GM19099 (cell line): Measurements from ENCODE around the gene CLEC16A.

Source experiments
- POLR2A ChIP-seq: IDR thresholded peaks from 3 replicates; pipeline ENCODE4 v1.6.1; 2011; ENCODE audit warnings: low read depth; ENCODE audit not compliant: insufficient read length; ENCODE audit errors: extremely low read depth

The CLEC16A gene

DNA sequence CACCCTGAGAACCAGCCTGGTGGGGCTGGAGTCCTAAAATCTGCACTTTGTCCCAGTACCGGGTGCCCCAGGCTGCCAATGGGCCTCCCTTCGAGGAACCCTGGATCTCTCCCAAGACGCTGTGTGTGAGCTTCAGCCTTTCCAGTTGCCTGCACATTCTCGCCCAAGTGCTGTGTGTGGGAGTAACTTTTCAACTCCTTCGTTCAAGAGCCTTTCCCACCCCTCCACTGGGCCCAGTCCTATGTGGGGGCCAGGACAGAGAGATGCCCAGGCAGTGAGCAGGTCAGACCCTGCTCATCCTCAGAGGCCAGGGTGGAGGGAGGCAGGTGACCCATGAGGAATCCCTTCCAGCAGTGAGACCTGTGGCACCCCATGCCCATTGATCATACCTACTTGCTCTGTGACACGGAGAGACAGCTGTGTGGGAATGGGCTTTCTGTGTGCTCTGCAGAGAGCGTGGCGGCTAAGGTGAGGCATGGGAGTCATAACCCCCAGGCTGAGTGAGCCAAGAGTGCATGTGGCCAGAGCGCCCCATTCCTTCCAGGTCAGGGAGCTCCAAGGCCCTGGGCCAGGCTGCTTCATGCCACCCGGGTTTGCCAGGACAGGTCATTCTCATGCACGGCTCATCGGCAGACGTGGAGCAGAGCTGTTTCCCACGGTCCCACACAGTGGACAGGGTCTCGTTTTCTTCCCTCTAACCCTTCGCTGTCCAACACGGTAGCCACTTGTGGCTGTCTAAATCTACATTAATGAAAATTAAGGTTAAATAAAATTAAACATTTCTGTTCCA lies 154.4 kb downstream of the CLEC16A start:
- no peak for TF ChIP-seq POLR2A

DNA sequence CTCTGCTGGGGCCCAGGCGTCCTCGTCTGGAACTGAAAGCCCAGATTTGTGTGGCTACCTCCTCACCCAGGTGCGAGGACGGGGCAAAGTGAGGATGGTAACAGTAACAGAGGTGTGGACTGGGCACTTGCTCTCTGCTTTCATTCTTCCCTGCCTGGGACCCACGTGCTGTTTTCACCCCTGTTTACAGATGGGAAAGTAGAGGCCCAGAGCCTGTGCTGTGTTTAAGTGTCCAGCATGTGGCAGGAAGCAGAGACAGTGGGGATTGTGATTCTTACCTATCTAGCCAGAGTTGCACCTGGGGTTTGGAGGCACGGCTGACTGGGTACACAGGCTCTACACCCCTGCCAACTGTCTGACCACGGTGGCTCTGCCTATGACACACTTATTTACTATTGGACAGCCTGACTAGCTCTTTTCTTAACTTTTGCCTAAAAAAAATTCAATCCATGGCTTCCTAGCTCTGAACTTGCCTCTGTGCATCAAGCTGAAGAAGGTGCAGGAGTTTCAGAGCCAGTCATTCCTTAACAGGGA lies 155.4 kb downstream of the CLEC16A start:
- no peak for TF ChIP-seq POLR2A

DNA sequence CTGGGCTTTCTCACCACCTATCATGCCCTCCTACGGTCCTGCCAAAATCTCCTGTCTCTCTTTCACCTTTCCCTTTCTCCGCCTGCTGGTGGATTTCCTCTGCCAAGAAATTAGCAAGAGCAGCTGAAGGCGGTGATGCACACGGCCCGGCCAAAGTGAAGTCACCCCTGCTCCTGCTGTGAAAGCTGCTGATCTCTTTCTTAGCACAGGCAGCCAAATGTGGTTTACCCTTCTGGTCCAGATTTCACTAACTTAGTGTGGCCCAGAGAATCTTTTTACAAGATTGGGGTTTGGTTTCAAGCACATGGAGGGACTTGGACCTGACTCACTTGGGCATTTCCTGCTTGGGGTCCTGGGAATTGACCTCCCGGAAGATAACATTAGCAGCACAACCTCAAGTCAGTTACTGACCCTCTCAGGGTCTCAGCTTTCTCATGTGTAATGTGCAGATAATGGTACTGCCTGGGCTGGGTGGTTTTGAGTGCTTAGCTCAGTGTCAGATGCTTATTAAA lies 155.9 kb downstream of the CLEC16A start:
- TF ChIP-seq POLR2A = no peak

DNA sequence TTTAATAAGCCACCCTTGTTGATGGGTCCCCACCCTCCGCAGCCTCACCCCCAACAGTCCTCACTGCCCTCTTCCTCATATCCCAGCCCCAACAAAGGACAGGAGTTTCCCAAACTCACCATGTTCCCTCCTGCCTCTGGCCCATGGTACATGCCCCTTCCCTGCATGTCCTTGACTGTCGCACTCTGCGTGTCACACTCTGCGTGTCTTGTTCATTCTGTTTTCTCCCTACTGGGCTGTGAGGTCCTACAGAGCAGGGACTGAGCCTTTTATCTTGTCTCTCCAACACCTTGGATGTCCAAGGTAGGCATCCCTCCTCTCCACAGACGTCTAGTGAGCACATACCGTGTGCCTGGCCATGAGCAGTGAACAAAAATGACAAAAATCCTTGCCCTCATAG lies 156.9 kb downstream of the CLEC16A start:
- no peak for TF ChIP-seq POLR2A

DNA sequence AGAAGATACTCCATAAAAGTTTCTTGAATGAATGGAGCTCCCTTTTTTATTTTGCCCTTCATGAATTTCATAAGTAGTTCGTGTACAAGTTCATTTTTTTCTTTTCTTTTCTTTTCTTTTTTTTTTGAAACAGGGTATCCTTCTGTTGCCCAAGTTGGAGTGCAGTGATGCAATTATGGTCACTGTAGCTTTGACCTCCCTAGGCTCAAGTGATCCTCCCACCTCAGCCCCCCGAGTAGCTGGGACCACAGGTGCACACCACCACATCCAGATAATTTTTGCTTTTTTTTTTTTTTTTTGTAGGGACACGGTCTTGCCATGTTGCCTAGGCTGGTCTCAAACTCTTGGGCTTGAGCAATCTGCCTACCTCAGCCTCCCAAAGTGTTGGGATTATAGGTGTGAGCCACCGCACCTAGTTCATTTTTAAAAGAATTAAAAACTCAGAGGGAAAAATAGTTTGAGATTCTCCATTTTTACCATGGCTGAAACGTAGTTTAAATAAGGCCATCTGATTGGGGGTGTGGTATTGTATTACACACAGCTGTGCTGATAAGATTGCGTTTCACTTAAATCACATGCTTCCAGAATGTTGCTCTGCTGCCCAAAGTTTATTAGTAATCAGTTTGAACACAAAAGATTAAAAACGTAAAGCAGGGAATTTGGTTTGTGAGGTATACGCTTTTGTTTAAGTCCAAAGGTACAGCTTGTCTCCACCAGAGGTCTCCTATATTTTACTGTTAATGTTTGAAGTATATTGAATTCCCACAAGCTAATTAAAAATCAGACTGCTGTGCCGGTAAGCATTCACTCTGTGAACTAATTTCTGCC lies 157.5 kb downstream of the CLEC16A start:
- TF ChIP-seq POLR2A = no peak

DNA sequence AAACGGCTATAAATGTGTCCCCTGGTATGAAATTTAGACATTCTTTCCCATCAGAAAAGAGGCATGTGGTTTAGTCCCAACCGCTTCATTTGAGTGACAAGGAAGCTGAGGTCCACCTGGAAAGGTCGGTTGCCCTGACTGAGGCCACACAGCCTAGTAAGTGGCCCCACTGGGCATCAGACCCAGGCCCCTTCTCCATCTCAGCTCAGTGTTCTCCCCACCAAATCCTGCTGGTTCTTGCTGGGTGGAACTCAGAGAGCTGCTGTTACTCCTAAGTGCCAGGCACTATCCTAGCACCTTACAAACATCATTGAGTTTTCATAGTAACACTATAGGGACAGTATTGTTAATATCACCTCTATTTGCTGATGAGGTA lies 158.1 kb downstream of the CLEC16A start:
- no peak for TF ChIP-seq POLR2A

DNA sequence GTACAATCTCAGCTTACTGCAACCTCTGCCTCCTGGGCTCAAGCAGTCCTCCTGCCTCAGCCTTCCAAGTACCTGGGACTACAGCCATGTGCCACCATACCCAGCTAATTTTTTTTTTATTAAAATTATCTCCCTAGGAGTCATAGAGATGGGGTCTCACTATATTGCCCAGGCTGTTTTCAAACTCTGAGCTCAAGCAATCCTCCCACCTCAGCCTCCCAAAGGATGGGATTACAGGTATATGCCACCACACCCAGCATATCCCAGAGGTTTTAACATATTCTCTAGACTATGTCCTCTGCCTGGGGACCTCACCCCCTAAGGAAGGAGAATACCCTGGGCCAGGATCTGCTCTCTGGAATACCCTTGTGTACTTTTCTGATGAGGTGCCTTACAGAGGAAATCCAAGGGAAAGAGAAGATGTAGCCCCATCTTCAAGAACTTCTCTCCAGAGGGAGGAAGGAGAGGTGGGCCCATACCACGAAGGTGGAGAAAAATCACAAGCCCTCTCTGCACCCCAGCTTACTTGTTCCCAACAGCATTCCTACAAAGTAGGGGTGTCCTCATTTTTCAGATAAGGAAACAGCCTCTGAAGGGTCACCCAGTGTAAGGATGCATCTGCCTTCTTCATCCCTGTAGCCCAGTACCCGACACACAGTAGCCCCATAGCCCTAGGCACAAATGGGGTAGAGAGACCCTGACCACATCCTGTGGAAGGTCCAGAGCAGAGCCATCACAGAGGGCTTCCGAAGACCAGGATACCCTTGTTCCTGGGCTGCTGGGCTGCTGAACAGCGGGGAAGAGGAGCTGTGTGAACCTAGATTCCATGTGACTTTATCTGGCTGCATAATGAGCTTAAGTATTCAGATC lies 160.0 kb downstream of the CLEC16A start:
- no peak for TF ChIP-seq POLR2A

DNA sequence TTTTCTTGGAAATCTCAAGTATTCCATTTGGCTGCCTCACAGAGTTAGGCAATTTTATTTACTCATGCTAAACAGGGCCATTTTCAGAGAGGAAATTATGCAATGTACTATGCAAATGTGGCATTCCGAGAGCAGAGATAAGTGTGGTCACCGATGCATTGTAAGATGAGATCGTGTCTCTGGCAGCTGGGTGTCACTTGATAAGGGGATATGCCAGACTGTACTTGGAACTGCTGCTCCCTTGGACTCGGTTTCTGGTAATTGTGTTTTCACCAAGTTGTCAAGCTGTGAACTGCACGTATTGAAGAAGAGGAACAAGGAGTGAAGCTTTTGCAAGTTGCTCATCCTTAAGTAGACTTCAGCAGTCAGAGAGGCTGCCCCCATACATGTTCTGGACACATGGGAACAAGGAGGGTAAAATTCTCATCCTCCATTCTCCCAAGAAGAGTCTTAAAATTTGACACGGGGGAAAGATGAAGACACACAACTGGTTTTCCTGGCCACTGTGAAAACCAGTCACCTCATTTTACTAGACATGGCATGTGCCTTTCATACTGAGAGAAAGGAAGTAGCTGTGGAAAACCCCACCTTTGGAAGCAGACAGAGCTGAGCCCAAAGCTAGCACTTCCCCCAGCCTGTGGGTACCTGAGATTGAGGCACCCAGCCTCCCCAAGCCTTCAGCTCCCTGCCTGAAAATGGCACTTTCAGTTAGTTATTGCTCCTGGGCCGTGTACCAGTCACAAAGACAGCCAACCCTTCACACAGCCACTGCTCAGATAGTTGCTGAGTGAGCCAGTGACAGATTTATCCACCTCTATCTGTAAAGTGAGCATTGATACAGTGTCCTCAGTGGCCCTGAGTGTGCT lies 160.9 kb downstream of the CLEC16A start:
- TF ChIP-seq POLR2A = no peak

DNA sequence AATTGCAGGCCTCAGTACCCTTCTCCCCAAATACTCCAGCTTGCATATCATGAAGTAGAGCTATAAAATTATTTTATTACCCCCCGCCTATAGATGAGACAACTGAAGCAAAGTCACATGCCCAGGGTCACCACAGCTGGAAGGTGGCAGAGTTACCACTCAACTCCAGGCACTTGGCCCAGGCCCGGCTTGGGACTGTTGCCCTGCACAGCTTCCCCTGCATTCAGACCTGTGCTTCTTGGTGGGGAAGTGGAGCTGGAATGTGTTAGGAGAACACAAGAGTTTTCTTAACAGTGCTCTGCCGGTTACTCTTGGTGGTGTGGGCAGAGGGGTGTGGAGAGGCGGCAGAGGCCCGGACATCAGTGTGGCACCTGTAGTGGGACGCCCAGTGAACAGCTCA lies 162.4 kb downstream of the CLEC16A start:
- no peak for TF ChIP-seq POLR2A

DNA sequence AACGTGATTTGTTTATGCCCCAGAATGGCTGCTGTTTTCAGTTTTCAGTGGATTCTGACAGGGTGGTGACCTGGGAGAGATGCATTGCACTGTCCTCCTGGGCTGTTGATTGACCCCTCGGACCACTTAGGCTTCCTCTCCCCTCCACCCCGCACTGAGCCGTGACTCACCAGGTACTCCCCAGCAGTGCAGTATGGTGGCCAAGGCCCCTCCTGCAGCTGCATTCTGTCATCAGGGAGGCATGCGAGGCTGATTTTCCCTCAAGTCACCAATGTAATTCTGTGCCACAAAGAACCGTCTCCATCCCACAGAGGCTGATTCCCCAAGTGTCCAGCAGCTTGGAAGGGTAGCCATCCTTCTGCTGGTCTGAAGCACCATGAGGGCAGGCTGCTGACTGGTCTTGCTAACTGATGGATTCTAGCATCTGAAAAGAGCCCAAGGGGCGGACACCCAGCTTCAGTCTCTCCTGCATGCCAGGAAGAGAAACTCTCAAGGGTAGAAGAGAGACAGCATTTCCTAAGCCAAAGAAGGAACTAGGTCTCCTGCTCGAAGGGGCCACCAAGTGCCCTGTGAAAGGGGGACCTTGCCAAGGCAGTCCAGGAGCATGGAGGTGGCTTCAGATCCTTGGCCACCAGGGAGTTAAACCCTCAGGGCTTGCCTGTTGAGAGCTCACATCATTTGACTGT lies 163.6 kb downstream of the CLEC16A start:
- no peak for TF ChIP-seq POLR2A

DNA sequence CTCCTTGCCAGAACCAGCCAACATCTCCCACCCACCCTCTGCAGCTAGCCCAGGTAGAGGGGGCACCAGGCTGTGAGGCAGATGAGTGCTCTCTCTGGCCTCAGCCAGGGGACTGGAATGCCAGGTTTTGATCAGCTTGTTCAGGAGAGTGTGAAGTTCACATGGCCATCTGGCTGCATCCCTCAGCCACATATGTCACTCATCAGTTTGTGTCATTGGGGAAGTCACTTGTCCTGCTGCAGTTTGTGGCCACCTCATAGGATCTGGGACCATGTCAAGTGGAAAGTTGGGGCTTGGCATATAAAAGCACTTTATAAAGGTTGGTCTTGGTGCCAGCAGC lies 164.1 kb downstream of the CLEC16A start:
- TF ChIP-seq POLR2A = no peak

DNA sequence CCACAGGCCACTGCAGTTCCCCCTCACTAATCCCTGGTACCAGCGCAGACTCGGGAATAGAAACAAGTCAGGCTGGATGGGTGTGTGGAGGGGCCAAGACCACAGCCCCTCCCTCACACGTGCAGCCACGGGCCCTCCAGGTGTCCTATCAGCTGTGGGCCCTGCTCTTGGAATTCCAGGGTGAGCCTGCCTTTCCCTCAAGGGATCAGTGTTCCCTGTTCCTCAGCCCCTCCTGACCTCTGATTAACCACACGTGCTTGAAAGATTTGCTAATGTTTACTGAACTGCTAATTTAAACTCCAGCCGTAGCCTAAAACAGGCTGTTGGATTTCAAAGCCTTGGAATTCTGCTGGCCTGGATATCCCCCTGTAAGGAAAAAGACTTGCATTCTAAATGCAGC lies 165.2 kb downstream of the CLEC16A start:
- TF ChIP-seq POLR2A = no peak

DNA sequence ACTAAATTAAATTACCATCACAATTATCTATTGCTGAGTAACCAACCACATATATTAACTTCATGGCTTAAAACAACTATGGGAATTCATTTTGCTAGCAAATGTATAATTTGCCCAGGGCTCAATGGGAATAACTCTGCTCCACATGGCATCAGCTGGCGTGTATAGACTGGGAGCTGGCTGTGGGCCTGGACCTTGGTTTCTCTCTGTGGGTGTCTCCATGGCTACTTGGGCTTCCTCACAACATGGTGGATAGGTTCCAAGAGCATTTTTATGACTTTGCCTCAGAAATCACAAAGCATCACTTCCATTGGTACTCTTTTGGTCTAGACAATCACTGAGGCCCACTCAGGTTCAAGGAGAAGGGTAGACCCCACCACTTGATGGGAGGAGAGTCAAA lies 166.8 kb downstream of the CLEC16A start:
- no peak for TF ChIP-seq POLR2A
